Measurements from ENCODE around the gene LMAN2.

LMAN2 gene

DNA sequence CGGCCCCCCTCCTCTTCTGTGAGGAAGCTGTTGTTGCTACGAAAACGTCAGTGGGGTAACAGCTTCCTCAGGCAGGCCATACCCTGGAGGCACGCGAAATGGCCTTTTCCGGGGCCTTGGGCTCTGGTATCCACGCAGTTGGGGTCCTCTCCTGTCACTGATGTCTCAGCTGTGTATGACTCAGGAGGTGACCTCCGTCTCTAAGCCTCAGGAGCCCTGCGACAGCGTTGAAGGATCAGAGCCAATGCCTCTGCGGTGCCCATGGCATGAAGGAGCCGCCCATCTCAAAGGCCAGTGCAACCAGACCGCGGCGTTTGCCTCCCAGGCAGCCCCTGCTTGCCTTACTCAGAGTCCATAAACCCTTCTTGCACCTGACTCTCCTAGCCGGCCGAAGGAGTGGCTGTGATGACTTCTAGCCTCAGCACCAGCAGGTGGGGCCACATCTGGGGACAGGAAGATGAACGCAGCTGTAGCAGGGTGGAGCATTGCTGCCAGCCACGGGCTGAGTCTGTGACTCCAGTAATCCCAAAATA lies 38.8 kb downstream of the LMAN2 start:
- TF ChIP-seq, protein P1, sequence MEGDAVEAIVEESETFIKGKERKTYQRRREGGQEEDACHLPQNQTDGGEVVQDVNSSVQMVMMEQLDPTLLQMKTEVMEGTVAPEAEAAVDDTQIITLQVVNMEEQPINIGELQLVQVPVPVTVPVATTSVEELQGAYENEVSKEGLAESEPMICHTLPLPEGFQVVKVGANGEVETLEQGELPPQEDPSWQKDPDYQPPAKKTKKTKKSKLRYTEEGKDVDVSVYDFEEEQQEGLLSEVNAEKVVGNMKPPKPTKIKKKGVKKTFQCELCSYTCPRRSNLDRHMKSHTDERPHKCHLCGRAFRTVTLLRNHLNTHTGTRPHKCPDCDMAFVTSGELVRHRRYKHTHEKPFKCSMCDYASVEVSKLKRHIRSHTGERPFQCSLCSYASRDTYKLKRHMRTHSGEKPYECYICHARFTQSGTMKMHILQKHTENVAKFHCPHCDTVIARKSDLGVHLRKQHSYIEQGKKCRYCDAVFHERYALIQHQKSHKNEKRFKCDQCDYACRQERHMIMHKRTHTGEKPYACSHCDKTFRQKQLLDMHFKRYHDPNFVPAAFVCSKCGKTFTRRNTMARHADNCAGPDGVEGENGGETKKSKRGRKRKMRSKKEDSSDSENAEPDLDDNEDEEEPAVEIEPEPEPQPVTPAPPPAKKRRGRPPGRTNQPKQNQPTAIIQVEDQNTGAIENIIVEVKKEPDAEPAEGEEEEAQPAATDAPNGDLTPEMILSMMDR (IDR thresholded peaks at IDR 0.05; ENCODE audit: low read depth, low read length, missing control alignments), result no peak
- H3K4me3 ChIP-seq (ENCODE audit: low read depth, low read length), result peak overlapping the region; percentile 49
- no peak for DNase-seq (ENCODE audit: low read depth)

- peak within 1 kb of the TSS; percentile 77 for H3K4me3 ChIP-seq (ENCODE audit: low read depth, low read length)
- TF ChIP-seq, protein P1 (IDR thresholded peaks at IDR 0.05; ENCODE audit: low read depth, low read length, missing control alignments), result no peak
- DNase-seq (ENCODE audit: low read depth), result peak; percentile 83
Observed at GRCh38 chr5:177311723-177312648, 39.5 kb downstream of the LMAN2 start, which contains the start of gene MXD3. Gene MXD3 (minus strand): TSS chr5:177311898. CDS start chr5:177311830, 68 bp downstream.

GRCh38 chr5:177311392-177311722 lies 40.1 kb downstream of the LMAN2 start:
- peak overlapping the region; percentile 77 for H3K4me3 ChIP-seq (ENCODE audit: low read depth, low read length)
- no peak for DNase-seq (ENCODE audit: low read depth)

GRCh38 chr5:177310757-177311391 lies 40.6 kb downstream of the LMAN2 start:
- H3K4me3 ChIP-seq (ENCODE audit: low read depth, low read length), result peak overlapping the region; percentile 77
- no peak for DNase-seq (ENCODE audit: low read depth)
- TF ChIP-seq, protein P1 (IDR thresholded peaks at IDR 0.05; ENCODE audit: low read depth, low read length, missing control alignments), result no peak

More at GRCh38 chr5:177311392-177311722, 40.1 kb downstream of the LMAN2 start:
- TF ChIP-seq, protein P1 (IDR thresholded peaks at IDR 0.05; ENCODE audit: low read depth, low read length, missing control alignments), result no peak

DNA sequence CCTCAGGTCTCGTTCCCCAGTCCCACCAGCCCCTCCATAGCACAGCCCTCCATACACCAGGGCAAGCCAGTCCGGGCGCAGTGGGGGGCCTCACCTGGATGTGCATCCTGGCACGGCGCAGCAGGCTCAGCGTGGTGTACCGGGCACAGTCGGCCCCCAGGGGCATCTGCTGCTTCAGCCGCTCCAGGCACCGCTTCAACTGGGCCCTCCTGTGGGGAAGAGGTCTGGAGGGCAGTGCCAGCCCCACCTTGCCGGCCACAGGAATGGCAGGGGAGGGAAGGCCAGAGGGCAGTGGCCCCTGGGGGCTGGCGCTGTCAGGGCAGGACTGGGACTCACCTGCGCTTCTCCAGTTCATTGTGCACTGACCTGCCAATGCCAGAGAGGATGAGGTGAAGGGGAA lies 41.1 kb downstream of the LMAN2 start:
- peak overlapping the region; percentile 77 for H3K4me3 ChIP-seq (ENCODE audit: low read depth, low read length)
- DNase-seq (ENCODE audit: low read depth), result no peak
- TF ChIP-seq, protein P1 (IDR thresholded peaks at IDR 0.05; ENCODE audit: low read depth, low read length, missing control alignments), result no peak

- DNase-seq (ENCODE audit: low read depth), result no peak
- TF ChIP-seq, protein P1 (IDR thresholded peaks at IDR 0.05; ENCODE audit: low read depth, low read length, missing control alignments), result peak; percentile 94
- H3K4me3 ChIP-seq (ENCODE audit: low read depth, low read length), result no peak overlapping the region
Observed at GRCh38 chr5:177309351-177310191, 41.9 kb downstream of the LMAN2 start.
